ENCODE data around the gene MTHFD2. TPM values are rescaled to one million over a fixed set of nuclear protein-coding genes. Genes with fewer than 3 reads are reported as not detected.
"Not testable (repeated sequence)": the region's sequence is repeated elsewhere in the genome, so short reads cannot be mapped to it uniquely, and the experiment has no call there.

MTHFD2 gene
- total RNA-seq, 2 donors from 2014 or later, result 23.4 to 53.4 TPM

DNA sequence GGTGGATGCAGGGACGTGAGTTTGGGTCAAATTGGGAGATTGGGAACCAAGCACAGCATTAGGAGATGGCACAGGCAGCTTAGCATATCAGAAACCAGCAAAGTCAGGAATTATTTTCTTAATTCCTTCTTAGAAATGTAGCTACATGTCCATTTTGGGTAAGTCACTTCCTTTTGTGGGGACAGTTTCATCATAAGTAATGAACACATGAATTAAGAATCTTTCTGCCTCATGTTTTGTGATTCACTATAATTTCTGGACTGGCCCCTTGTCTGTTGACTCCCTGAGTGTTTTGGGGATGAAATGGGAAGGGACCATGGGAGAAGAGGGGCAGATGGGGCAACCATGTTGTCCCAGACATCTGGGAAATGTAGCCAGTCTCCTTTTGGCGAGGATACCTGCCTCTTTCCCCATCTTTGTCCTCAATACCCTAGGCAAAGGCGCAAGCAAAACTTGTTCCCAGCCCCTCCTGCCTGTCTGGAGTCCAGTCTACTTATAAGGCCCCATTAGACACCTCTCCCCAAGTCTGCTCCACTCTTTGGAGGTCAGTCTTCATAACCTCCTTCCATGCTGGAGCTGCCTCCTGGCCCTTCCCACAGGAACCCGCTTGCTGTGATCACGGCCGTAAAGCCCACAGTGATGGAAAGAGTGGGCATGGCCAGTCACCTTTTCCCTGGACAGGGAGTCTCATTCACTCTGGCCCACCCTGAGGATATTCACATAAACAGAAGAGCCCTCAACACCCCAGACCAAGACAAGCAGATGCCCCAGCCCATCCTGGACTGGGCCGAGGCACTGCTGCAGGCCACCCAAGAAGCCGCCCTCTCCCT lies 25.7 kb downstream of the MTHFD2 start:
- ATAC-seq (no peak), DNase-seq (no peak)
- intact Hi-C loops (cut with DNase I, micrococcal nuclease), result no loop called here

DNA sequence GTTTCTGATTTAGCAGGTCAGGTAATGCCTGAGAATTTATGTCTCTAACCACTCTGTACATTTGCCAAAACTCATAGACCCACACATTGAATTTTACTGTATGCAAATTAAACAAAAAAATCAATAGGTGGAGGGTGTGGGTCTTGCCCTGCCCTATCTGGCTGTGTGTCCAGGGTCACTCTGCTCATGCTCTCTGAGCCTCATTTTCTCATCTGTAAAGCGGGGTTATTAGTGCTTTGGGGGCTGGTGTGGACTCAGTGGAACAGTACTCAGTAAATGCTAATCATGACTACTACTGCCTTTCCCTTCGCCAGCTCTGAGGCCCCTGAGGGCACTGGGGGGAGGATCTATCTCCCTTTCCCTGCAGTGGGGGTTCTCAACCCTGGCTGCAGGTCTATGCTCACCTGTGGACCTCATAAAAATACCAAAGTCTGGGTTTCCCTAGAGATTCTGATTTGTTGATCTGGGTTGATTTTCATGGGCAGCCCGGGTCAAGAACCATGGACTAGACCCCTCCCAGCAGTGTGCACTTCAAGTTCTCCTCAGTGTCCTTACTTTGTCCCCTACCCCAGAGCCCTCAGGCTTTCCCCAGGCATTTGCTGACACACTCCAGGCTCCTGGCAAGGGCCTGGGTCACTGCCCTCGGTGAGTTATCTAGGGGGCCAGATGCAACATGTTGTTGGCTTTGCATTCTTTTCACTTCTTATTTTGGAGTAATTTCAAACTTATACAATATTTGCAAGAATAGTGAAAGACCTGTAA lies 27.5 kb downstream of the MTHFD2 start:
- ATAC-seq, result no peak
- intact Hi-C loops (cut with DNase I, micrococcal nuclease), result no loop called here

DNA sequence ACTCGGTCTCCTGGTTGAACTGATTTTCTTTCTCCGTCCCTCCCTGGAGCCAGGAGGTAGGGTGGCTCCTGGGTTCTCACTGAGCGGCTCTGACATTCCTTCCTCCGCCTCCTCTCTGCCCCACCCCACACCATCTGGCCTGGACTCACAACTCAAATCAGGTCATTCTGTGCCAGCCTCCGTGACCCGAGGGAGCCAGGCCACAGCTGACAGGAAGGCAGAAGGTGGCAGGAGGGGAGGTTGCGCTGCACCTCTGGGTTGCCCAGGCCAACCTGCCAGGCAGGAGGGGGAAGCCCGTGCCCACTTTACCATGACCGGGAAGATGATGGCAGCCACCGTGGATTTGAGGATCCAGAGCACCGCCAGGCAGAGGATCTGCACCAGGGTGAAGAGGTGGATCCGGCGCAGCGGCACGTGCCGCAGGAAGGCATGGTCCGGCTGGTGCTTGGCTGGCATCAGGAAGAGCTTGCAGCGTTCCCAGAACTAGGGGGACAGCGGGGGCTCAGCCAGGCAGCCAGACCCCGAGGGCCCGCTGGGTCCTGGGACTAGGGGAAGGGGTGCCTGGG lies 28.3 kb downstream of the MTHFD2 start:
- ATAC-seq (peak; percentile 37), DNase-seq (no peak)
- intact Hi-C loops (cut with DNase I, micrococcal nuclease), result no loop called here

More for the DNA sequence above, 27.5 kb downstream of the MTHFD2 start:
- DNase-seq, result no peak

DNA sequence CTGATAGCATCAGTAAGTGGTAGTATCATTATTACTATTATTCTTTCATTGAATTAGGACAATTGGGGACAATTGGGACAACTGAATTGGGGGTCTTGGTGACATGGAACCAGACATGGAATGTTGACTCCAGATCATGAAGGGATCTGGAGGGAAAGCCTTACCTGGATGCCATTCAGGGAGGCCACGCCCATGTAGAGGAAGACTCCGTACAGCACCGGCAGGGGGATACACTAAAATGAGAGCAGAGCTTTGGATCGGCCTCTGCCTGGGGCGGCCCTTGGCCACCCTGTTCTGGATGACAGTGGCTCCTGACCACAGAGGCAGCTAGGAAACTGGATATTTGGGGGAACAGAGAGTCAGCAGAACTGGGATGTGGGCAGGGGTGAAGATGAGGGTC lies 29.2 kb downstream of the MTHFD2 start:
- DNase-seq (no peak), ATAC-seq (no peak)
- intact Hi-C loops (cut with DNase I, micrococcal nuclease), result no loop called here

DNA sequence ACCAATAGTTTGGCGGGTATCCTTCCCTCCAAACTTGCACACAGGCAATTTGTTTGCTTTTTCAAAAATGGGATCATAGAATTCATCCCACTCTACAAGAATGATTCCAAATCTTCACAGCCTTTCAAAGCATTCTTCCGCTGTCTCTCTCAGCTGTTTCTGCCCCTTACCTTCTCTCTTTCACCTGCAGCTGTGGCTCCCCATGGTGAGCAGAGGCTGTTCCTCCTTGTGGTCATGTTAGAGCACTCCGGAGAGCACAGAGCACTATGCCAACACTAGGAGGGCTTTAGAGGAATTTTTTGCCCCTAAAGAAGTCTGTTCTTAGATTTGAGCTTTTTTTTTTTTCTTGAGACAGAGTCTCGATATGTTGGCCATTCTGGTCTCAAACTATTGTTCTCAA lies 30.4 kb downstream of the MTHFD2 start:
- DNase-seq (no peak), ATAC-seq (no peak)
- intact Hi-C loops (cut with DNase I, micrococcal nuclease), result no loop called here

DNA sequence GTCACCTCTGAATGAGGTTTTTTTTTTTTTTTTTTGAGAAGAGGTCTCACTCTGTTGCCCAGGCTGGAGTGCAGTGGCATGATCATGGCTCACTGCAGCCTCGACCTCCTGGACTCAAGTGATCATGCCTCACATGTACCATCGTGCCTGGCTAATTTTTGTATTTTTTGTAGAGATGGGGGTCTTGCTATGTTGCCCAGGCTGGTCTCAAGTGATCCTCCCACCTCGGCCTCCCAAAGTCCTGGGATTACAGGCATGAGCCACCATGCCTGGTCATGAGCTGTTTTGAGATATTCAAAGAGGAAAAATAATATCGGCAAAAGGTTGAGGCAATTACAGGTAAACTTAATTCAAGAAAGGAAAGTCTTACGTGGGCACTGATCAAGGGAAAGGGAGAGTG lies 31.4 kb downstream of the MTHFD2 start:
- ATAC-seq; DNase-seq; intact Hi-C loops (cut with DNase I, micrococcal nuclease): not testable (repeated sequence)

DNA sequence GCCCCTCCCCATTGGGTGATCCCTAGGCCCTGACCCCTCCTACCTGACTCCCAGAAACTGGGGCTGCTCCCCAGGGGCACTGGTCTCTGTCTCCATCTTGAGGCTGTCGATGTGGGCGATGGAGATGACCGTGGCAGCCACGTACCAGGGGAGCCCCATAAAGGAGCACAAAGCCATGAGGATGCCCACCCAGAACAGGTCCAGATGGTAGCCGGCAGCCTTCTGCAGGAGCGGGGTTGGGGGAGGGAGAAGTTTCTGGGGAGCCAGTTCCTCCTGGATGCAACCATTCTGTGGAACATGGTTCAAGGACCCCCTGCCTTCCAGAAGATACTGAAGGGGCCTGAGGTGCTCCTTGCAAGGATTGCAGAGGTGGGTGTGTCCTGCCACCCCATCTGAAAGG lies 34.0 kb downstream of the MTHFD2 start:
- intact Hi-C loops (cut with DNase I, micrococcal nuclease), result no loop called here
- ATAC-seq, result no peak
- no peak for DNase-seq

DNA sequence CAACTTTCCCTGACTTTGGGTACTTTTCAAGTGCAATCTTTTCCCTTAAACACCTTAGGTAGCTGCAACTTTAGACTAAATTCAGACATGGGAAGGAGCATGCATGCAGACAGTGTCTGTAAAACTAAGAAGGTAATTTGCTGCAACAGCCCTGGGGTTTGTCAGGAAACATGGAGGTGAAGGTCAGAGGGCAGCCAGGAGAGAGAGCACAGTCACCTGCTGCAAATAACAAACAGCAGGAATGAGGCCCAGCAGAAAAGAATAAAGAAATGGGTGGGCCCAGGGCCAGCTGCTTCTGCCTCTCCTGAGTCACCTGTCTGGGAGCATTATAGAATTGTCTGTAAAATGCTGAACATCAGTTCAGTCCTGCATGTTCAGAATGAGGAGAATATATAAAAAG lies 35.2 kb downstream of the MTHFD2 start:
- no peak for DNase-seq
- ATAC-seq, result no peak
- intact Hi-C loops (cut with DNase I, micrococcal nuclease), result no loop called here

DNA sequence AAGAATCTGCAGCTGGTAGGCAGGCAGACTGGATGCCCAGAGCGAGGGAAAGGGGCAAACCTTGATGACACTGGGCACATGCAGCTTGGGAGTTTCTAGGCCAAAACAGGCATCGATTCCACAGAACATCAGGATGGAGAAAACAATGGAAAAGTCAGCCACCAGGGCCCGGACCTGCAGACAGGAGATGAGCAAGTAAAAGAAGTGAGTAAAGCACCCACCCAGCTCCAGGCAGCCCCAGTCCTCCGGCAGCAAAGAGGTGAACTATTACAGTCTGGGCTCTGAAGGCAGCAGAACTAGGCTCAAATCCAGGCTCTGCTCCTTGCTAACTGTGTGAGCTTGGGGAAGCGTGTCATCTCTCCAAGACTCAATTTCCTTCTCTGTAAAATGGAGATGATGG lies 36.6 kb downstream of the MTHFD2 start:
- ATAC-seq (no peak), DNase-seq (no peak)
- intact Hi-C loops (cut with DNase I, micrococcal nuclease), result no loop called here

DNA sequence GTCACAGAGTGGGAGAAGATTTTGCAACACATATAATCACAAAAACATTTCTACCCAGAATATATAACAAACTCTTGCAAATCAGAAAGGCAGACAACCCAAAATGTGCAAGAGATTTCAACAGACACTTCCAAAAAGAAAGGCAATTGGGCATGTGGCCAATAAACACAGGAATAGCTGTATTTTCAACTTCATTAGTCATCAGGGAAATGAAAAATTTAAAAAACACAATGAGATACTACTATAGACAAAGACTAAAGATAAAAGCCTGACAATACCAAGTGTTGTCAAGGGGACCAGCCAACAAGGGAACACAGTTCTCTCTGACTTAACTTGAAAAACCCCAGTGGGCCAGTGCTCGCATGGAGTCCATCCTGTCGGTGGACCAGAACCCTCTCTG lies 40.5 kb downstream of the MTHFD2 start:
- intact Hi-C loops (cut with DNase I, micrococcal nuclease), result no loop called here
- no peak for ATAC-seq
- DNase-seq, result no peak

DNA sequence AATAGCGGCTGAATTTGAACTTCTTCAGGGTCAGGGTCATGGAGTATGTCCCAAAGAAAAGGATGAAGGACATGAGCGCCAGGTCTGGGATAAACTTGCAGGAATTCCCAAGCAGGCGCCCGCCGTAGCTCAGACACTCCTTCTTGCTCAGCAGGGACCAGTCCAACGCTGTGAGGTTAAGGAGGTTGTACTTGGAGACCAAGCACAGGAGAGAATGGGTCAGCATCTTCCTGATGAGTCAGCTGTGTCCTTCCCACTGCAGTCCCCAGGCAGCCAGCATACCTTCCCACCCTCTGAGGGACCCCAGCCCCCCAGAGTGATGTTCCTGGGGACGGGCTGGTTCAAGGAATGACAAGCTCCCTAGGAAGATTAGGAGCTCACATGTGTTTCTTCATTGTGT lies 40.9 kb downstream of the MTHFD2 start:
- intact Hi-C loops (cut with DNase I, micrococcal nuclease), result no loop called here
- DNase-seq (no peak), ATAC-seq (no peak)

DNA sequence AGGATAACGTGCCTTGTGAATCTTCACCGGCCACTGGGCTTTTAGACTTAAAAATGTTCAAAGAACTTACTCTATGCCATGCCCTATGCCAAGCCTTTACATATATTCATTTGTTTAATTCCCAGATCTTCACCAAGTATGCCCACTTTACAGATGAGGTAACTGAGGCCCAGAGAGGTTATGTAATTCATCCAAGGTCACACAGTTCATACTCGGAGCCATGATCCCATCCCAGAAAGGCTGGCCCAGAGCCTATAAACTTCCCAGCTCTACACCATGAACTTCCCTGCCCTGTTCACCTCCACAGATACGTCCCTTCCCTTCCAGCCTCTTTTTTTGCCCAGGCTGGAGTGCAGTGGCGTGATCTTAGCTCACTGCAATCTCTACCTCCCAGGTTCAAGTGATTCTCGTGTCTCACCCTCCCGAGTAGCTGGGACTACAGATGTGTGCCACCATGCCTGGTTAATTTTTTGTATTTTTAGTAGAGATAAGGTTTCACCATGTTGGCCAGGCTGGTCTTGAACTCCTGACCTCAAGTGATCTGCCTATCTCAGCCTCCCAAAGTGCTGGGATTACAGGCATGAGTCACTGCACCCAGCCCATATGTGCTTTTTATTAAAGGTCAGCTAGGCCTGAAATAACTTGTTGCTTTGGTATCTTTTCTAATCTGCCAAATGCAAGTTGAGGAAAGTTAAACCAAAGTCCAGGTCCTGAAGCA lies 44.1 kb downstream of the MTHFD2 start:
- ATAC-seq, result no peak
- intact Hi-C loops (cut with DNase I, micrococcal nuclease), result no loop called here
- no peak for DNase-seq

DNA sequence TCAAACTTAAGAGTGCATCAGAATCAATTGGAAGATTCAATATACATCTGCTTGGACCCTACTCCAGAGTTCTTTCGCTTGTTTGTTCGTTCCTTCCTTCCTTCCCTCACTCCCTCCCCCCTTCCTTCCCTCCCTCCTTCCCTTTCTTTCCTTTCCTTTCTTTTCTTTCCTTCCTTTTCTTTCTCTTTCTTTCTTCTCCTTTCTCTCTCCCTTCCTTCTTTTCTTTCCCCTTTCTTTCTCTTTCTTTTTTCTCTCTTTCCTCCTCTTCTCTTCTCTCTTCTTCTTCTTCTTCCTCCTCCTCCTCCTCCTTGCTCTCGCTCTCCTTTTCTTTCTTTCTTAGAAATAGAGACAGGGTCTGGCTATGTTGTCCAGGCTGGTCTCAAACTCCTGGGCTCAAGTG lies 45.9 kb downstream of the MTHFD2 start:
- DNase-seq, result no peak
- intact Hi-C loops (cut with DNase I, micrococcal nuclease), result no loop called here
- no peak for ATAC-seq

DNA sequence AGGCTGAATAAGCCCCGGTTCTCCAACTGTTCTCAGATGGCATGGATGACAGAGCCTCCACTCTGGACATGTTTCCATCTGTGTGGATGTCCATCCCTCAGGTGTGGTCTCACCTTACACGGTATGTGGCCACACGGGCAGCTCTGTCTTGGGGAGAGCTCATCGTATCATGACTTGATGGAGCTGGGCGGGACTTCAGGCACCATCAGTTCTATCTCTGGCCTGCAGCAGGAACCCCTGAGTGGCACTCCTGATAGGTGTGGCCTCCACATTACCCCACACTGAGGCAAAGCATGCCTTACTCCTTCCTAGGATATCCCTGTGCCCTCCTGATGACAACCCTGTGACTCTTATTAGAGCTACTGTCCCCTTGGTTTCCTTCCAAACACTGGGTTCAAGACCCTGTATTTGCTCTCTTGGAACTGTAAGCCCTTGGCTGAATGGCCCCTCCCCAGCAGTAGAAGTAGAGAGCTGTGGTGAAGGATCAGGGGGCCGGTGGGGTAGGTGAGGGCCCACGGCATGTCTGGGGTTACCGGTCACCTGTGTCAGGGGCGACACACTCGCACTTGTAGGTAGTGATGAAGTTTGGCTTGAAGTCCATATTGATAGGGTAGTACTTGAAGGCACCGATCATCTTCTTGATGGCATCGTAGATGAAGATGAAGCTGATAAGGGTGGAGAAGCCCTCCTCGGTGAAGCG lies 48.2 kb downstream of the MTHFD2 start:
- intact Hi-C loops (cut with DNase I, micrococcal nuclease), result no loop called here
- ATAC-seq (no peak), DNase-seq (no peak)

DNA sequence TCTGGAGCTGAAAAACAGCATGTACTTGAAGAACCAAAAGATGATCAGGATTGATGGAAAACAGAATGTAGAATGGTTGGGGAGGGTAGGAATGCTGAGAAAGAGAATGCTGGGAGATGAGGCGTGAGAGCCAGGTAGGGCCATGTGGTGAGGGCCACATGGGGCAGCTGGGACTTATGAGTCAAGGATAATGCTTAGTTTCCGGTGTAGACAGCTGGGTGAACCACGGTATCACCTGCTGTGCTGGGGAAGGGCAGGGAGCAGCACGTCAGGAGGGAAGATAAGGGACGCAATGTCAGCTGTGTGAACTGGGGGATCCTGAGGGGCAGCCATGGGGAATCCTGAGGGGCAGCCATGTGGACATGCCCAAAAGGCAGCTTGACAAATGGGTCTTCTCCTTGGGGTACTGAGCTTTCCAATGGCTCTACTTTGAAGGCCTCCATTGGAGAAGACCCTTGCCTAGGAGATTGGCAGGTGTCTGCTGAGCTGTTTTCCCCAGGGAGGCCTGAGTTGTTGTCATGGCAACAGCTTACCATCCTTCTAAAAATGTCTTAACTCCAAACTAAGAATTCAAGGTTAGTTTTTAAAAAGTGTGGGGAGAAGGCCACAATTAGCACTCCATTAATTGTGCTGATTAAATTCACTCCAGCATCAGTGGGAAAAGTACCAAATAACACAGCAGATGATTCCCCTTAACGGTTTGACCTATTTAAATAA lies 51.1 kb downstream of the MTHFD2 start:
- DNase-seq (no peak), ATAC-seq (no peak)

DNA sequence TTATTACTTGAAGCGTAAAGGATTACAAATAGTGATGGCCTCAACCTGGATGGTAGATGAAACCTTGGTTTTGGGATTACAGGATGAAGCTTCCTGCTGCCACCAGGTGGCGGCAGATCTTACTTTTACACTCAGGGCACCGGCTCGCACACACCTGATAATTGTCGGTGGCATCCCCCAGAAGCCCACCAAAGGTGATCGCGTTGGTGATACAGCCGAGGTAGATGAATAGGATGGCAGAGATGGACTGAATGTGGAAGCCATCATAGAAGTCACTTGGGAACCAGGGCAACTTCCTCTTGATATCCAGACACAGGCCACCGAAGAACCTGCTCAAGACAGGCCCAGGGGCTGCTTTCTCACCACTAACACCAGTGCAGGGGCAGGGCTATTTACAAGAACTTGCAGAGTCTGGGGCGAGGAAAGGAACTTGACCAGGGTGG lies 51.8 kb downstream of the MTHFD2 start:
- intact Hi-C loops (cut with DNase I, micrococcal nuclease), result loop anchor here in 1 of 2 donors (10.0 kb wide), 1 partner anchor 75 kb away; no protein-coding TSS in a partner anchor
- ATAC-seq (peak; percentile 73), DNase-seq (peak; percentile 30 to 68)

More for the DNA sequence above, 51.1 kb downstream of the MTHFD2 start:
- intact Hi-C loops (cut with DNase I, micrococcal nuclease), result loop anchor here in 1 of 2 donors (10.0 kb wide), 1 partner anchor 75 kb away; no protein-coding TSS in a partner anchor

DNA sequence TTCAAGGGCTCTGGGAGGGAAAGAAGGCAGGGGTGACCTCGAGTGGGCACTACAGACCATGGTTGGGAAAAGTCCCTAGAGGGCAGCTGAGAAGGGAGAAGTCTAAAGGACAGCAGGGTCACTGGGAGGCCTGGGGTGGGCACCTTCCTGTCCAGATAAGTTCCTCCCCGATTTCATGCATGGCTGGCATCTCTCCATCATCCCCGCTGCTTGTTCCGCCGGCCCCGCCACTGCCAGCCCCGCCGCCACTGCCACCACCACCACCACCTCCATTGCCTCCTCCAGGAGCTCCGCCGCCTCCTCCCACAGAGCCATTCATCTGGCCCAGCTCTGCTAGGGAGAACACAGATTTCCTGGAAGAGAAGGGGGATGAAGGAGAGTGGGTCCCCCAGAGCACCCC lies 53.6 kb downstream of the MTHFD2 start:
- no peak for ATAC-seq
- DNase-seq, result no peak
- intact Hi-C loops (cut with DNase I, micrococcal nuclease), result loop anchor here in 1 of 2 donors (10.0 kb wide), 1 partner anchor 73 kb away; no protein-coding TSS in a partner anchor

DNA sequence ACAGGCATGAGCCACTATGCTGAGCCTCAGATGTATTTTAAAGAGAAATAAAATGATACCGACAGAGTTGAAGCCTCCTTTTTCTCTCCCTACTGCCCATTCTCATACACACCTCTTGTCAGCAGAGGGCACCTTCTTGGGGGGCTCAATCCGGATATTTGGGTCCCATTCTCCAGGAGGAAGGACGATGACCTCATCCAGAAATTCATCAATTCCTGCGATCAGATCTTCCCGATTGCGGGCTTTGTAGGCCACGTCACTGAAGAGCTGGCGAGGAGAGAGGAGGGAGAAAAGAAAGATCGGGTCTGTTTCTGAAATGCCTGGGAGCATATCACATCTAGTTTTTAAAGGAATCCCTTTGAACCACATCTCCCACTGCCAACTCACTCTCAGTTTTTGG lies 54.4 kb downstream of the MTHFD2 start:
- intact Hi-C loops (cut with DNase I, micrococcal nuclease), result loop anchor here in 1 of 2 donors (10.0 kb wide), 1 partner anchor 72 kb away; no protein-coding TSS in a partner anchor
- DNase-seq, result no peak
- ATAC-seq, result no peak
